B cell (primary cell): ENCODE data around the gene PLPPR3.

ENCODE experiments used
- CTCF ChIP-seq: fragments of 200-600 bp; IDR thresholded peaks from one replicate; pipeline ENCODE4 v1.8.0; 2022; ENCODE audit warnings: antibody characterized with exemption, mild to moderate bottlenecking
- EZH2 ChIP-seq: IDR thresholded peaks from 2 replicates; pipeline ENCODE4 v1.6.1; 2012; ENCODE audit warnings: borderline replicate concordance, low read depth, mild to moderate bottlenecking, moderate library complexity, low read length; ENCODE audit not compliant: insufficient read depth, poor library complexity, severe bottlenecking

DNA sequence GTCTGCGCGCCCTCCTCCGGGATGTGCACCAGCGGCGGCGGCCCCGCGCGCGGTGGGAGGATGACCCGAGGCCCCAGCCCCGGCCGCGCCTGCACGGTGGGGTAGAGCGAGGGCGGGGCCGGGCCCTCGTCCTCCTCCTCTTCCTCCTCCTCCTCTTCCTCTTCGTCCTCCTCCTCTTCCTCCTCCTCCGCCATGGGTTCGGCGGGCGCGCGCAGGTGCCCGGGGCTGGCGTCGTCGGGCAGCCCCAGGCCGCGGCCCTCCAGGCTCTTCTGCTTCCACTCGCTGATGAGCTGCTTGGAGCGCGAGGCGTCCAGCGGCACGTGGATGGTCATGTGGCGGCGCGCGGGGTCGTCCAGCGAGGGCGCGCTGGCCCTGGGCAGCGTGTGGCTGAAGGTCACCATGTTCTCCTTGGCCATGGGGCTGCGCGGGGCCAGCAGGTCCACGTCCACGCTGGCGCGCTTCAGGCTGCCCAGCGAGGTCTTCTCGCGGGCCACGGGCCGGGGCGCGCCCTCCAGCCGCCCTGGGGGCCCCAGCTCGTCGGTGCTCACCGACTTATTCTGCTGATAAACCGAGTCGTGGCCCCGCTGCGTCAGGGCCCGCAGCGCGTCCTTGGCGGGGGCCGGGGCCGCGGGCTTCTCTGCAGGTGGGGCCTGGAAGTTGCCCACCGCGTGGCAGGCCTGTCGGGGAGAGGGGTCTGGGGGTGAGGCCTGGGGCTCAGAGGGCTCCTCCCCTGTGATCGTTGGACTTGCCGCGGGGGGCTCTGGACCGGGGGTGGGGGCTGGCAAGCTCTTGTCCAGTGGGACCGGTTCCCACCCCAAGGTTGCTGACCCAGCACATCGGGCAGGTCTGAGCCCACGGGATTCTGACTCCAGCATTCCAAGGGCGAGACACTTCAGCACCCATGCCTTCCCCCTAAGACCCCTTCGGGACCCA, 8.3 kb downstream of the PLPPR3 start:
- no peak for TF ChIP-seq CTCF
- TF ChIP-seq EZH2, result no peak
